Hindlimb muscle (tissue), 1 donor: ENCODE measurements around the gene MYOZ2. TPM values are rescaled to one million over a fixed set of nuclear protein-coding genes. Genes with fewer than 3 reads are reported as not detected.

Source experiments
- polyA plus RNA-seq: library from polyadenylated mRNA; unstranded; fragments of 120-200 nt; gene quantifications from one replicate; pipeline ENCODE4 v1.2.1, GENCODE V29; 2013; ENCODE audit not compliant: insufficient read length

The MYOZ2 gene
- polyA plus RNA-seq, 1 donor, result 293 TPM

Other genes starting within 250 kb of the MYOZ2 start
- gene SYNPO2, start 247.0 kb upstream of the MYOZ2 start, polyA plus RNA-seq, result 155 TPM
- 8.2 TPM for gene USP53, start 76.9 kb downstream of the MYOZ2 start, polyA plus RNA-seq
- not detected for gene FABP2, start 186.3 kb downstream of the MYOZ2 start, polyA plus RNA-seq